HepG2 (cell line): ENCODE data around the gene NUP93. TPM values are rescaled to one million over a fixed set of nuclear protein-coding genes. Genes with fewer than 3 reads are reported as not detected.

Source experiments
- AKNA ChIP-seq: sonication (generic); formaldehyde crosslinking; IDR thresholded peaks from 2 replicates; pipeline ENCODE4 v1.4.0; 2020; ENCODE audit warnings: missing genetic modification reagents, borderline replicate concordance
- BHLHE40 ChIP-seq: IDR thresholded peaks from 2 replicates; pipeline ENCODE4 v1.6.1; 2011; ENCODE audit warnings: low read length, improper control_type of control experiment
- FOXO1 ChIP-seq: sonication (generic); formaldehyde crosslinking; IDR thresholded peaks from 2 replicates; pipeline ENCODE4 v1.4.0; 2020; ENCODE audit warnings: missing genetic modification reagents
- GABPB1 ChIP-seq: IDR thresholded peaks from 2 replicates; pipeline ENCODE4 v1.6.1; 2016; ENCODE audit warnings: mild to moderate bottlenecking, missing genetic modification reagents, moderate library complexity, missing compliant biosample characterization
- HCFC1 ChIP-seq: fragments of 150-350 bp; IDR thresholded peaks from 2 replicates; pipeline ENCODE4 v1.6.1; 2014; ENCODE audit warnings: low read depth, low read length
- HIVEP1 ChIP-seq: sonication (generic); formaldehyde crosslinking; IDR thresholded peaks from 2 replicates; pipeline ENCODE4 v1.4.0; 2020; ENCODE audit warnings: mild to moderate bottlenecking, missing genetic modification reagents
- HNF1A ChIP-seq, 2 experiments: sonication (generic) in 1 of 2; formaldehyde crosslinking in 1 of 2; IDR thresholded peaks; 2 replicates each; pipeline versions ENCODE4 v1.4.0 to v1.6.1; 2016 to 2020; ENCODE audit warnings: borderline replicate concordance in 1 of 2, low read depth in 1 of 2, mild to moderate bottlenecking in 1 of 2, missing genetic modification reagents in 1 of 2
- KDM2A ChIP-seq: sonication (generic); formaldehyde crosslinking; IDR thresholded peaks from 2 replicates; pipeline ENCODE4 v1.4.0; 2020; ENCODE audit warnings: low read depth, missing genetic modification reagents, borderline replicate concordance
- KMT2A ChIP-seq: sonication (generic); formaldehyde crosslinking; IDR thresholded peaks from 2 replicates; pipeline ENCODE4 v1.4.0; 2020; ENCODE audit warnings: missing genetic modification reagents
- KMT2B ChIP-seq: IDR thresholded peaks from 2 replicates; pipeline ENCODE4 v1.6.1; 2016; ENCODE audit warnings: missing genetic modification reagents, missing compliant biosample characterization
- RCOR2 ChIP-seq: IDR thresholded peaks from 2 replicates; pipeline ENCODE4 v1.6.1; 2016; ENCODE audit warnings: missing biosample characterization, missing genetic modification reagents
- SRF ChIP-seq: IDR thresholded peaks from 2 replicates; pipeline ENCODE4 v1.6.1; 2011; ENCODE audit warnings: mild to moderate bottlenecking, low read depth, low read length, moderate library complexity
- SRSF9 ChIP-seq: fragments of 200-400 bp; formaldehyde crosslinking; IDR thresholded peaks from 2 replicates; pipeline ENCODE4 v1.6.1; 2018; ENCODE audit warnings: borderline replicate concordance, mild to moderate bottlenecking, low read depth, low read length; ENCODE audit not compliant: insufficient read depth, poor library complexity, severe bottlenecking
- TAF1 ChIP-seq: sonication (generic); formaldehyde crosslinking; IDR thresholded peaks from 2 replicates; pipeline ENCODE4 v1.4.0; 2020; ENCODE audit warnings: missing genetic modification reagents
- ZBTB37 ChIP-seq: sonication (generic); formaldehyde crosslinking; IDR thresholded peaks from 2 replicates; pipeline ENCODE4 v1.4.0; 2020; ENCODE audit warnings: mild to moderate bottlenecking, missing genetic modification reagents
- ZFP41 ChIP-seq: sonication (generic); formaldehyde crosslinking; IDR thresholded peaks from 2 replicates; pipeline ENCODE4 v1.4.0; 2020; ENCODE audit warnings: mild to moderate bottlenecking, missing genetic modification reagents, borderline replicate concordance
- ZNF138 ChIP-seq: sonication (generic); formaldehyde crosslinking; IDR thresholded peaks from 2 replicates; pipeline ENCODE4 v1.5.0; 2020; ENCODE audit warnings: mild to moderate bottlenecking, low read depth, missing genetic modification reagents
- ZNF383 ChIP-seq: sonication (generic); formaldehyde crosslinking; IDR thresholded peaks from 2 replicates; pipeline ENCODE4 v1.4.0; 2020; ENCODE audit warnings: missing genetic modification reagents, mild to moderate bottlenecking, borderline replicate concordance
- ZNF430 ChIP-seq: sonication (generic); formaldehyde crosslinking; IDR thresholded peaks from 2 replicates; pipeline ENCODE4 v1.9.0; 2021; ENCODE audit warnings: mild to moderate bottlenecking, missing genetic modification reagents
- ZNF660 ChIP-seq: sonication (generic); formaldehyde crosslinking; IDR thresholded peaks from 2 replicates; pipeline ENCODE4 v1.5.1; 2020; ENCODE audit warnings: mild to moderate bottlenecking, low read depth, missing genetic modification reagents, borderline replicate concordance
- polyA plus RNA-seq, 8 experiments: library from polyadenylated mRNA; depleted of rRNA in 3 of 8; stranded (reverse) in 7 of 8; unstranded in 1 of 8; fragments of >200 nt; fragmentation: Illumina TruSeq in 4 of 8; extraction: Trizol in 4 of 8; gene quantifications; 2 replicates each; pipeline versions ENCODE4 v1.2.1 to v1.2.3, GENCODE V29; 2011 to 2016; ENCODE audit warnings: low read depth in 4 of 8, missing spikeins in 1 of 8, mixed read lengths in 1 of 8; ENCODE audit not compliant: insufficient read depth in 1 of 8
- total RNA-seq, 5 experiments: library from RNA; depleted of rRNA; stranded (reverse); fragments of >200 nt; fragmentation: Illumina TruSeq; extraction: Trizol; gene quantifications; 2 replicates each; pipeline ENCODE4 v1.2.3, GENCODE V29; 2016; ENCODE audit warnings: low read depth in 1 of 5

The NUP93 gene
- total and polyA plus RNA-seq, 2 of the 13 experiments (the other 11 are each of a cell fraction or from before 2014, with no cell fraction given), result 58.5 to 140 TPM

GRCh38 chr16:56861092-56861610 lies 131.2 kb downstream of the NUP93 start (continued):
- TF ChIP-seq ZBTB37 (CRISPR knock-in tag) (no peak), TAF1 (CRISPR knock-in tag) (no peak), AKNA (CRISPR knock-in tag) (no peak), HCFC1 (no peak), ZNF660 (CRISPR knock-in tag) (no peak), SRF (no peak), HIVEP1 (no peak), FOXO1 (CRISPR knock-in tag) (no peak; the same call in 1 of the 2 replicates), HNF1A (IDR thresholded peaks at IDR 0.05; ENCODE audit: low read depth) (no peak), HNF1A (CRISPR knock-in tag; IDR thresholded peaks at IDR 0.05; ENCODE audit: borderline replicate concordance) (0 out of 2 replicates have a peak, but pooled peaks have one; percentile 4), KMT2A (CRISPR knock-in tag) (no peak), ZNF430 (CRISPR knock-in tag) (no peak), KMT2B (CRISPR knock-in tag) (0 out of 2 replicates have a peak, but pooled peaks have one; percentile 11), ZFP41 (no peak), BHLHE40 (no peak), ZNF138 (no peak), GABPB1 (CRISPR knock-in tag) (0 out of 2 replicates have a peak, but pooled peaks have one; percentile 1), SRSF9 (no peak), RCOR2 (CRISPR knock-in tag) (no peak), ZNF383 (CRISPR knock-in tag) (0 out of 2 replicates have a peak, but pooled peaks have one; percentile 44), KDM2A (no peak)
